HG02798 (cell line): ENCODE measurements around the gene OTOS.

ENCODE experiments used
- ATAC-seq: cut with Tn5 transposase; IDR thresholded peaks from one replicate; pipeline ENCODE4 v1.9.1; 2021; ENCODE audit warnings: mild to moderate bottlenecking; ENCODE audit not compliant: unreplicated experiment, poor library complexity

The OTOS gene

DNA sequence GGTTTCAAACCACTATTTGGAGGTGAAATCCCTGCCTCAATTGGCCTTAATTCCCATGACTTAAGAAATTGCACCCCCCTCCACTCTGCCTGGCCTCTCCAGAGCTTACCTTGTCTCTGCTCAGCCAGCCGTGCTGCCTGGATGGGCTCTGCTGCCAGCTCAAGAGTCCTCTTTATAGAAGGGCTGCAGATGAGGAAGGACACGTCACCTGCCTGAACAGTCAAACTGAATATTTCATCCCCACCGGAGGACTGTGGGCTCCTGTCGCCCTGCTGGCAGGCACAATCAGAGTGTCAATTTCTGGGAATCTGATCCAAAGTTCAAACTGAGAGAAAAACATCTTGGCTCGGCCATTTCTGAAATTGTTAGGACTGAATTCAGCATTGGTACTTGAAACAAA lies at the start of gene OTOS:
Gene OTOS (minus strand): TSS at position 148 of the 400 bp plus-strand sequence. CDS start 332 bp downstream, outside the sequence.
- ATAC-seq, result no peak

DNA sequence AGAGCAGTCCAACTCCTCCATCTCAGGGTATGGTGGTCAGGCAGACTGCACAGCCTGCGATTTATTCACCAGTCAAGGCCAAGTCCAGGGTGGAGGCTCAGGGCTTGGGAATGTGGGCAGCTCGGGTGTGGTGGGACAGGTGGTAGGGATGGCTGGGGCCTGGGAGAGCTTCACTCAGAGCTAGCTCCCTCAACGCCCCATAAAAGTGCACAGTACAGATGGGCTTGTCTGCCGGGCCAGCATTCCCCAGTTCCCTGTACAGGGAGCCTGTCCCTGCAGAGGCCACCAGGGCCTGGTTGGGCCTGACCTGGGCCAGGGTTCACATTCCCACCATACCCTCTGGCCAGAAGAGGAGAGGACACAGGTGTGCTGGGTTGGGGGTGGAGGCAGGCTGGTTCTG lies 49.2 kb upstream of the OTOS start:
- no peak for ATAC-seq

DNA sequence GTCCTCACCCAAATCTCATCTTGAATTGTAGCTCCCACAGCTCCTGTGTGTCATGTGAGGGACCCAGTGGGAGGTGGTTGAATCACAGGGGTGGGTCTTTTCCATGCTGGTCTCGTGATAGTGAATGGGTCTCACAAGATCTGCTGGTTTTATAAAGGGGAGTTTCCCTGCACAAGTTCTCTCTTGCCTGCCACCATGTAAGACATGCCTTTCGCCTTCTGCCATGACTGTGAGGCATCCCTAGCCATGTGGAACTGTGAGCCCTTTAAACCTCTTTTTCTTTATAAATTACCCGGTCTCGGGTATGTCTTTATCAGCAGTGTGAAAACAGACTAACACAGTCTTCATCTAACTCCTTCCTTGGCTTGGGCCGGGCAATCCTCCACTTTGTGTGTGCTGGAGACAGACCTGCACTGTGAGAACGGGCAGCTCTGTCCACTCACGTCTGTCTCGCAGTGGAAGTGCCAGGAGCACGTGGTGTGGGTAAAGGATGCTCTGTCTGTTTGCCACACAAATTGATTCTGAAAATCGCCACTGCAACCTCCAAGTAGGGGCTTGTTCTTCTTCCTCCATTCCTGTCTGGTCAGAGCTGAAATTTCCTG lies 47.6 kb upstream of the OTOS start:
- ATAC-seq, result no peak

DNA sequence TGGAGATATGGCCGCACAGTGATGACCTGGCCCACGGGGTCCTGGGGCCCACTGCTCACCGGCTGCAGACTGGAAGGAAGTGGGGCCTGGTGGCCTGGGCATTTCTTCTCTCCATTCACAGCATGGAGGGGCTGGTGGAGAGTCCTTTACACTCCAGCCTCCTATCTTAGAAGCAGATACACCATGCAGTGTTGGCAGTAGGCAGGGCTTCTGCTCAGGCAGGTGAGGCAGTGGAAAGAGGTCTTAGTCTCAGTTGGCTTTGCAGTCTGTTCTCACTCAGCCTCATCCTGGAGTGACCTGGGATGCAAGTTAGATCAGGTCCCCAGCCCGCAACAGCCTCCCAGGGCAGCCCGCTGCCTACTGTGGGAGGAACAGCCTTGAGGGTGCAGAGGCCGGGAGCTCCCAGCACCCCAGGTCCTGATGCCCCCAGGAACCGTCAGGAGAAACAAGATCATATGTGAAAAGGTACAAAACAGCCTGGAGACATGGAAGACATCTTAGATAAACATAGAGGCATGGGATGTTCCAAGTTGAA lies 45.8 kb upstream of the OTOS start:
- no peak for ATAC-seq

DNA sequence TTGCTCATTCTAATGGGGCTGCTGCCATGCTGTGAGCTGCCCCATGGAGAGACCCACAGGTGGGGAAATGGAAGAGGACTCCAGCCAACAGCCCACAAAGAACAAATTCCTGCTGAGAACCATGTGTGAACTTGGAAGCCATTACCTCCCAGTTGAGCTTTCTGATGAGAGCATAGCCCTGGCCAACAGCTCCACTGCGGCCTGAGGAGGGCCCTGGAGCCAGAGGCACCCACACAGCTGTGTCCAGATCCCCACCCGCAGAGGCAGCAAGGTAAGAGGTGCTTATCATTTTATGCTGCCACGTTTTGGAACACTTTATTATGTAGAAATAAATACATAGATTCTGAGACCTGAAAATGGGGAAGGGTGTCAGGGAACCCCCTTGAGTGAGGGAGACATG lies 44.2 kb upstream of the OTOS start:
- no peak for ATAC-seq

DNA sequence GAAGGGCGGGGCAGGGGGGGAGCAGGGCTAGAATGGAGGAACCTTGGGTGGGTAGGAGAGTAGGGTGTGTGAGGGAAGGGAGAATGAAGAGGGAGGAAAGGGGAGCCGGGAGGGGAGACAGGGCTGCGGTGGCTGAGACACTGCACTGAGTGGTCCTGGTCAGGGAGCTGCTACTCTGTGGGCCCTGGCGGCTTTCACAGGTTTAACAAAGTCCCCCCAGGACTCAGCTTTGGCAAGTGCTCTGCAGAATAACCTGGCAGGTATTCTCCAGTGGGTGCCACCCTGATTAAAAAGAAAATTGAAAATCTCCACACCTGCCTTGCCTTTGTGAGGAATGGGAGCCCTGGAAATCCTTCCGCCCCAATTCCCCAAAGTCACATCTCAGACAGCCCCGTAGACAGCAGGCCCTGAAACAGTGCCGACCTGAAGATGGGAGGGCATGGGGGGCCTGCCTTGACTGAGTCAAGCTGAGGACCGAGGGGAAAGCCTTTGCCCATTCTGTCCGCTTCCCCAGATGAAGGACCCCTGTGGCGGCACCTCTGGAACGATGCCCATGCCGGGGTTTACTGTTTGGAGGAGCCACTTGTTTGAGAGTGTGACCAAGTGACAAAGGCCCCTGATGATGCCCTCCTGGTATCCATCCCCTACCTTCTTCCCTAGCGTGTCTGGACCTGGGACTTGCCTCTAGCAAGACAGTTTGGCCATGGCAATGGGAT lies 43.6 kb upstream of the OTOS start:
- no peak for ATAC-seq

DNA sequence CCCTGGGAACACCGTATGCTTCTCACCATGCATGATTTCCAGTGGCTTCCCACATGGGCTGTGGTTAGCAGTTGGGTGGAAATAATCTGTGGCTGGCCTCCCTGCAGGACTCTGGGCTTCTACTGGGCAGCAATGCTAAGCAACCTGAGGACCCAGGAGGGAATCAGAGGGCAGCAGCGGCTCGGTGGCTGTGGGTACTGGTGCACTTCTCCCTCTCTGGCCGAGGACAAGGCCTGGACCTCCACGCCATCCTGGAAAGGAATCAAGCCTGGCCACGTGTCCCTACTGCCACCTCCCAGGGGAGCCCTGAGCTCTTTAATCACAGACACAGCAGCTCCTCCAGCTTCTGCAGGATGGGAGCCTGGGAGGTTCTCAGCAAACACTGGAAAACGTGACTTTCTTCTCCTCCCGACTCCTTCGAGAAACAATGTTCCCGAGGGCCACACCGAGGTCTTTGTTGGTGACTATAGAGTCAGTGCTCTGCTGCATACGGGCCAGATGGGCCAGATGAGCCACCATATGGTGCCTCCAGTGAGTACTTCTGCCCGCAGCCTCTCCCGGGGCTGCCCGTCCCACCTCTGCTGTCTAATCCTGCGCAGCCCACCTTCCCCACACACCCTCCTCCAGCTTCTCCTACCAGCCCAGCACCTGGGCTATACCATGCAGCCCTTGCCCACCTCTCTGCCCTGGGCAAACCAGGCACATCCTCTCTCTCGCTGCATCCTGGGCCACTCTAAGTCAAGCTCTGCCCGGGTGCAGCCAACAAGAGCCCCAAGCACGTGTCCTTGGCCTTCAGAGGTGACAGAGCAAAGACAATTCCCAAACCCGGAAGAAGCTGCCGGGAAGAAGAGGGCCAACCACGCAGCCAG lies 42.8 kb upstream of the OTOS start:
- no peak for ATAC-seq

DNA sequence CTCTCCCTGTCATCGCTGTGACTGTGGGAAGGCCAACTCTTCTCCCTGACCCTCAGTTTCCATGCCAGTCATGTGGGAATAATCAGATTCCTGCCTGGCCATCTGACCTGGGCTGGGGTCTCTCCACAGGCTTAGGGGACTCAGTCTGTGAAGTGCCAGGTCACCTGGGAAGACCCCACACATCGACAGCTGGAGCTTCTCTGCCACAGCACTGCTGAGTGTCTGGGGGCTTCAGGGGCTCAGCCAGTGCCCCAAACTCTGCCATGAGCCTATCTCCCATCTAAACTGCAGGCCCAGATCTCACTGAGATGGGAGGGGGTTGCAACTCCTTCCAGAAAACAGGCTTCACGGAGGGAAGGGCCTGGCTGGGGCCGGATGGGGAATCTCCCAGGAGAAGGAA lies 42.0 kb upstream of the OTOS start:
- ATAC-seq, result no peak

DNA sequence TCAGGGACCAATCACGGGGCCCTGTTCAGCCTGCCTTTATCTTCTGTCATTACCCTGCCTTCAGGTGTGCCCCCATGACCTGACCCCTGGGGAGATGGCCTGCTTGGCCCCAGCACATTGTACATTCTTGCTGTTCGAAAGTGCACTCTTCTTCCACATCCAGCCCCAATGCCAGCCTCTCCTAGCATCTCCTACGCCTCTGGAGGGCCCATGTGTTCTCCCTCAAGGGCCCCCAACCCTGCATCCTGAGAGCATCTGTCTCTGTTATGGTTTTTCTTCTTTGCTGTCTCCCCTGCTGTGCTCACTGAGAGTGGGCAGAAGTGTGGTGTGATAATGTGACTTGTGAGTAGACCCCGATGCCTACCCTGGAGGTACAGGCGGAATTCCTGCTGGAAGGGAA lies 41.5 kb upstream of the OTOS start:
- no peak for ATAC-seq

DNA sequence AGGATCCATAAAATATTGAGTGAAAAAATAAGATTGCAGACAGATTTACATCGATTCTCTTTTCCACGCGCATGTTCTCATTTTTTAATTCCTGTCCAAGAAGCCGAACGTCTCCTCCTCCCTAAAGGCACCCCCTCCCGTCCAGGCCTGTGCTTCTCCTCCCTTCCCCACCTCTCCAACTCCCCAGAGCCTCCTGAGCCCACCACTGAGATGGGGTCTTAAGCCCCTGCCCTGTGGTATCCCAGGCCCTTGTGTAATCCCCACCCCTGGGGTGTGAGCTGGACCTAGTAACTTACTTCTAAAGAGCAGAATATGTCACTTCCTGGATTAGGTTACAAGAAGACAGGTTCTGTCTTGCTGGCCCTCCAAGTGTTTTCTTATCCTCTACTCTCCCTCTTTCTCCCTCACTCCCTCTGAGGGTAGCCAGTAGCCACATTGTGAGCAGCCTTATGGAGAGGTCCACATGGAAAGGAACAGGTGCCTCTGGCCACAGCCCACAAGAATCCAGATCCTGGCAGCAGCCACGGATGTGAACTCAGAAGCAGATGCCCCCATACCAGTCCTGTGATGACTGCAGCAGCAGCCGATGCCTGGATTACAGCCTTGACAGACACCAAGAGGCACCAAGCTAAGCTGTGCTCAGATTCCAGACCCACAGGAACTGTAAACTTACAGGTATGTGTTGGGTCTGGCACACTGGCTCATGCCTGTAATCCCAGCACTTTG lies 39.6 kb upstream of the OTOS start:
- no peak for ATAC-seq

DNA sequence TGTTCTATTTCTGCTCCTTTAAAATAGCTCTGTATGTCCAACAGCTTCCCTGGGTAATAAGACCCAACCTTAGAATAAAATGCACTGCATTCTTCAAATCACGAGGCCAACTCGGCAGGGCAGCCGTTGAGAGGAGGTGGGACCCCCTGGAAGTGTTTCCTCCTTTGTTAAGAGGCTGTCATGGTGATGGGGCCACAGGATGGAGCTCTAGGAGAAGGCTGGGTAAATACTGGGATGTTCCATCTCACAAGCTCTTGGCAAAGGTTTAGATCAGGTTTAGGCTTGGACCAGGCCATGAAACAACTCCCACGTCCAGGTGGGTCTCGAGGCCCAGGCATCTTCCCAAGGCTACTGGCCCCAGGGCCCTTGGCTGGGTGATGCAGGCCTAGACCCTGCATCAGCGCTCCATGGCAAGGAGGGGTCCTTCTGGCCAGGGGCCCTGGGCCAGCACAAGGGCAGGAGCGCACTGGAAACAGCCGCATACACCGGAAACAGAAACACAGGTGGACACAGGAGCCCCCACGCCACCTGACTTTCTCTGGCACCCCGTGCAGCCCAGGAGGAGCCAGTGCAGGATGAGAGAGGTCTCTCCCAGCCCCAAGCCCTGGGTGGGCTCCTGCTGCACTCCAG lies 38.8 kb upstream of the OTOS start:
- ATAC-seq, result no peak

DNA sequence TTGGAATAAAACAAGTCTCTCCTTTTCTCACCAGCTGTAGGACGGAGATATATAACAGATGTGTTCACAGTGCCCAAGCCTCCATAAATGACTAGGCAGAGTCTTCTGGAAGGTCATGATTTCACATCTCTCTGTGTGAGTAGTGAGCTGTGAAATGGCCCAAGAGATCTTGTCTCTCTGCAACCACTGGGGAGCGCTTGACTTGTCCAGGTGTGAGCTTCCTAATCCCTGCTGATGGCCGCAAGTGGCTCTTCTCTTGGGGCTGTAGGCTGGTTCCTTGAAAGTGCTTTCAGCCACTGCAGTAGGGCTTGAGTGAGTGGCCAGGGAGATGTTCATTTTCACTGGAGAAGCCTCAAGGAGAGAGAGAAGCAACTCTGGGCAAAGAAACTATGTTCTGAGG lies 38.1 kb upstream of the OTOS start:
- no peak for ATAC-seq

DNA sequence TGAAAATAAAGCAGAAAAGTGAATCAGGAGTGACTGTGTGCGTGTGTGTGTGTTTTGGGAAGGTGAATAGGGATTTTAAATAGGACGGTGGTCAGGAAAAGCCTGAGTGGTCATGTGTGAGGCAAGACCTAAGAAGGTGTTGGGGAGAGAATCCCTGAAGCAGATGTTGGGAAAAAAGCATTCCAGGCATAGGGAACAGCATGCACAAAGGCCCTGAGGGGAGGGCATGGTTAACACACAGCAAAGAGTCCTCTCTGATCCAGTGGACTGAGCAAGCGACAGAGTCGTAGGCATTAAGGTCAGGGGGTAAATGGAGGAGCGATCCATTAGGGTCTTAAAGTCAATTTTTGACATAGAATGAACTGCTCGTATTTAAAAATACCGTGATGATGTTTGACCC lies 34.0 kb upstream of the OTOS start:
- no peak for ATAC-seq

DNA sequence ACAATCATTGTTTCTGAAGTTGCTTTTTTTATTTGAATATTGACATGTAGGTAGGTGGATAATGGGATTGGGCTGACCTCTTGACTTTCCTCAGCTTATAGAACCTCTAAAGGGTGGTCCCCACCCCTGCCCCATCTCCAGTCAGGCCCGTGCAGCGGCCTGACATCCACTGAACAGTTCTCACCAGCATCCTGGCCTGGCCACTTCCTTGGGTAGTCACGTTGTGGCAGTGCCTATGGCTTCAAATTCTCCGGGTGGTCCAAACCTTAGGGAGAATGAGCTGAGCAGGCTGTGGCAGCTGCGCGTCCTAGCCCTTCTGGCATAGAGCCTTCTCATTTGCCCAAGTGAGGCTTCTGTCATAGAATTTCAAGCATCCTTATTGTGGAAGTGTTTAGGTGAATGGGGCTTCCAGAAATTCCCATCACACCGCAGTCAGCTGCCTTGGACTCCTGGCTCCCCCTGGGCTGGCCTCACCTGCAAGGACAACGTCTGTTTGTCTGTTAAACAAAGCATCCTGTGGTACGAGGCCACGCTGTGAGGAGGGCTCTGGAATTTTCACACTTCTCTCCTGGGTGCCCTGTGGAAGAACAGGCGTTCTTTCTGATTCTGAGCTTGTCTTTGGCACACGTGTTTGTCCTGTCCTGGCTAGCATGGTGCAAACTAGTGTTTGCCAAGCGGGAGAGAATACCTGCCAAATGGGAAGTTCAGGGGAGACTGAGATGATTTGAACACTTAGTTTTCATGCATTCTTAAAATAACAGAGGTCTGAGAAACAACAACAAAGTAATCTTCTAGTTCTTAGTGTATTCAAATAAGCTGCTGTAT lies 31.8 kb upstream of the OTOS start:
- ATAC-seq, result no peak

DNA sequence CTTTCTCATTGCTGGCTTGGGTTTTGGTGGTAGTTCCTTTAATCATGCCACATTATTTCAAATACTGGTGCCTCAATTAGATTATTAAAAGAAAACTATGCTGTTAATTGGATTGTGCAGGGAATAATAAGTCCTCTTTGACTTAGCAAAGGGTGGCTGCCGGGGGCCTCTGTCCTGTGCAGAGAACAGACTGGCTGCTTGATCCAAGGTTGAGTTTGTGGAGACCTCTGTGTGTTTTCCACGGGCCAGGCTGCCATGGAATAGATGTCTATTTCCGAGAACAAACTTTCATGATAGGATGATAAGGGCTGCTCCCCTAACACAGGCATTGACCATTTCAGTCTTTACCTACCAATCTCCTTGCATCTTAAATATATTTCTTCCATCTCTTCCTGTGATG lies 30.4 kb upstream of the OTOS start:
- no peak for ATAC-seq

DNA sequence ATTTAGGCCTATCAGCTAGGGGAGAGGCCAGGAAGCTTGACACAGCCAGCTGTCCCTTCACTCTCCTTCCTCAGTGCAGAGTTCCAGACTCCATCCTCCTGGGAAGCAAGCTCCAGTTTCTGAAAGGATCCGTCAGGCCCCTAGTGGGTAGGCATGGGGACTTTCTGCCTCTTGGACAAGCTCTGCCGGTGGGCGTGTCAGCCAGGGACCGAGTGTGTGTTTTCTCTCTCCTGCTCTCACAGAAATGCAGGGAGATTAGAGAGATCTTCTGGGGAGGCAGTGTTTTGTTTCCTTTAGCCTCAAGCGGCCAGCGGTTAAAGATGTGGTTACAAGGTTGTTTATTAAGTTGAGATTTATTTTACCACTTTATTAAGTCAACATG lies 29.9 kb upstream of the OTOS start:
- ATAC-seq, result no peak

DNA sequence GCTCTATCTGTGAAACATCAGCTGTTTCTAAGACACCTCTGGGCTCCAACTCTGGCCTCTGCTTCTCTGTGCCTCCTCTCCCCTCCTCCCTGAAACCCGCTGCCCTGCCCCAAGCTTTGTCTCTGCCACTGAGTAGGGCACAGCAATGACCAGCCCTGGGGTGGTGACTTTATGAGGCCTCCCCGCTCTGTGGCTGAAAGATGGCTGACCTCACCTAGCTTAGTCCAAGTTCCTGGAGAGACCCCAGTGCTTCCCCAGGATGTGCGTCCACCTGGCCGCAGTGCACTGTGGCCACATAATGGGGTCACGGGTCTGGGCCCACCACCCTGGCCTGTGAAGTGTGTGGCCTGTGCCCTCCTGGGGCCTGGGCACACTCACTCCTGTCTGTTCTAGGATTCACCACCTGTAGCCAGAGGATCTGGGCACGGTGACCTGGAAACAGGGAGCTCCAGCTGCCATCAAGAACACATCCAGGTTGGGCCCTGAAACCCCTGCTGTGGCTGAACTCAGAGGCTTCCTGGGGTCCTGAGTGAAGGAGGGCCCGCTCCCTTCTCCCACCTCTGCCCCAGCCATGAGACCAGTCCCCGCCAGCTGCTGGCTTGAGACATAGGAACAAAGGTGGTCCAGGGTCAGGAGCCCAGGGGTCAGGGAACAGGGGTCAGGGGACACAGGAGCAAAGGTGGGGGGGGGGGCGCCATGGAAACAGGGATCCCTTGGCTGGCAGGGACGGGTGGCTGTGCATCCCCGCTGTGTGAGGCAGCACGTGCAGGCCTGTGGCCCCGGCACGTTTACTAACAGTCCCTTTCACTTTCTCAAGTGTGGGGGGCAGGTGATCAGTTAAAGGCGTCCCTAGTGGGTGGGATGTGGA lies 29.3 kb upstream of the OTOS start:
- no peak for ATAC-seq
